ENCODE measurements around the gene CEP112. TPM values are rescaled to one million over a fixed set of nuclear protein-coding genes. Genes with fewer than 3 reads are reported as not detected.

The CEP112 gene
- total RNA-seq, 1 donor from 2014 or later, result 3.8 TPM

DNA sequence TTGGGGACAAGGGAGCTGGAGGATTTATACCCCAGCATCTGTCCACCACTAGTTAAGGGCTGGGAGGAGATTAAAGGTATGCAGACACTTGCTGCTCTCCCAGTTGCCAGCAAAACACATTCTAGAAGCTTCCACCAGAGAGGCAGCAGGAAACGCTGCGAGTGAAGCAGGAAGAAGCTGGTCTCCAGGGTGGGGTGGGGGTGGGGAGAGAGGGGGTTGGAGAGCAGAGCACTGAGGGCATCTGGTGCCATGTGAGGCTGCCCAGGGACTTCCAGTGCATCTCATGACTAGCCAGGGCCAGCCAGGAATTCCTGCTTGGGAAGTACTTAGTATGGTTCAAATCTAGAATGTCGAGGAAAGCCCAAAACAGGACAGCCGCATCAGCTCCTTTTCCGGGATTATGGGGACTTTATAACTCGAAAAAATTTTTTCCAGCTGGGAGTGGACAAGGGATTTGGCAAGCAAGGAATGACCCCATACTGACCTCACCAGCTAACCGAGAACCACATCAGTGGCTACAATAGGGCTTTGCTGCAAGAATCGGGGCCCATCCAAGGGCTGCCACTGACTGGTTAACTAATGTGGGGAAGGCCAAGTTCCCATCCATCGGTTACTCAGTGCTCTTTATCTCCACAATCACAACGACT, 604.3 kb downstream of the CEP112 start:
- CTCF ChIA-PET, result no interaction called here
- H3K27ac Mint-ChIP-seq, result no peak overlapping the region

DNA sequence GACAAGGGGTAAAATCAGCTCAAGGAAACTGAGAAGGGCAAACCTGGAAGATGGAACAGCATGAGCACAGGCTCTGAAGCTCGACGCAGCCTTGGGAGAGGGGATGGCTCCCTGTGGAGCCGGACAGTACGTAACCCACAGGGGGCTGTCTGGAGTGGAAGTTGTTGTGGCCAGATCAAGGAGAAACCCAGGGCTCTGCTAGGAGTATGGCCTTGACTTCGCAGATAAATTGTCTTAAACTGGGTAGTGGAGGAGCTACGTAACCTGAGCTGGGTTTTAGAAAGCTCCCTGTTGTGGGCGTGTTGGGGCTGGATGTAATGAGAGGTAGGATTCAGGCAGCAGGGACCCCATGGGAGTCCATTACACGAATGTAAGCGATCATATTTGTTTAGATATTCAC, 605.0 kb downstream of the CEP112 start:
- ChIA-PET CTCF (no interaction called here), POLR2A (no interaction called here)
- no peaks in the 10 kb centered on the region for H3K9me3 Mint-ChIP-seq
- no peak overlapping the region for H3K27ac Mint-ChIP-seq
- H3K4me1 Mint-ChIP-seq, result no peaks in the 10 kb centered on the region
- H3K27me3 Mint-ChIP-seq, result peaks cover 4% of the 10 kb centered on the region
- H3K36me3 Mint-ChIP-seq (ENCODE audit: low read depth), result no peaks in the 10 kb centered on the region
- ATAC-seq (ENCODE audit: low read depth), result no peak
- no peak for DNase-seq
- H3K4me3 Mint-ChIP-seq, result no peak overlapping the region
- intact Hi-C loops (cut with micrococcal nuclease), result no loop called here
- TF ChIP-seq, protein P1, sequence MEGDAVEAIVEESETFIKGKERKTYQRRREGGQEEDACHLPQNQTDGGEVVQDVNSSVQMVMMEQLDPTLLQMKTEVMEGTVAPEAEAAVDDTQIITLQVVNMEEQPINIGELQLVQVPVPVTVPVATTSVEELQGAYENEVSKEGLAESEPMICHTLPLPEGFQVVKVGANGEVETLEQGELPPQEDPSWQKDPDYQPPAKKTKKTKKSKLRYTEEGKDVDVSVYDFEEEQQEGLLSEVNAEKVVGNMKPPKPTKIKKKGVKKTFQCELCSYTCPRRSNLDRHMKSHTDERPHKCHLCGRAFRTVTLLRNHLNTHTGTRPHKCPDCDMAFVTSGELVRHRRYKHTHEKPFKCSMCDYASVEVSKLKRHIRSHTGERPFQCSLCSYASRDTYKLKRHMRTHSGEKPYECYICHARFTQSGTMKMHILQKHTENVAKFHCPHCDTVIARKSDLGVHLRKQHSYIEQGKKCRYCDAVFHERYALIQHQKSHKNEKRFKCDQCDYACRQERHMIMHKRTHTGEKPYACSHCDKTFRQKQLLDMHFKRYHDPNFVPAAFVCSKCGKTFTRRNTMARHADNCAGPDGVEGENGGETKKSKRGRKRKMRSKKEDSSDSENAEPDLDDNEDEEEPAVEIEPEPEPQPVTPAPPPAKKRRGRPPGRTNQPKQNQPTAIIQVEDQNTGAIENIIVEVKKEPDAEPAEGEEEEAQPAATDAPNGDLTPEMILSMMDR (IDR thresholded peaks at IDR 0.05), result no peak

More for the DNA sequence above, 604.3 kb downstream of the CEP112 start:
- TF ChIP-seq, protein P1 (IDR thresholded peaks at IDR 0.05), result no peak
- DNase-seq (no peak), ATAC-seq (ENCODE audit: low read depth) (no peak)
- Mint-ChIP-seq H3K4me3 (no peak overlapping the region), H3K36me3 (ENCODE audit: low read depth) (no peaks in the 10 kb centered on the region), H3K4me1 (no peaks in the 10 kb centered on the region), H3K27me3 (peaks cover 9% of the 10 kb centered on the region), H3K9me3 (no peaks in the 10 kb centered on the region)
- POLR2A ChIA-PET, result no interaction called here
- intact Hi-C loops (cut with micrococcal nuclease), result no loop called here

Other genes starting within 250 kb of the CEP112 start
- not detected in 2 replicates for gene APOH, start 37.3 kb upstream of the CEP112 start, total RNA-seq
- 1.4 and 2.2 TPM in 2 replicates for gene PRKCA, start 110.5 kb upstream of the CEP112 start, total RNA-seq

Data from activated B cell treated with CpG ODN at 0.5 μM for 24 hours (primary cell).